Activated naive CD8-positive, alpha-beta T cell treated with anti-CD3 and anti-CD28 coated beads, Interleukin-2, amount 50 U/mL, for 16 hours (primary cell): Measurements from ENCODE around the gene MED23.

Experiments used
- DNase-seq: peaks from one replicate; pipeline ENCODE4 v3.0.0-alpha.2; 2020; ENCODE audit warnings: low read depth, low spot score

Gene MED23

DNA sequence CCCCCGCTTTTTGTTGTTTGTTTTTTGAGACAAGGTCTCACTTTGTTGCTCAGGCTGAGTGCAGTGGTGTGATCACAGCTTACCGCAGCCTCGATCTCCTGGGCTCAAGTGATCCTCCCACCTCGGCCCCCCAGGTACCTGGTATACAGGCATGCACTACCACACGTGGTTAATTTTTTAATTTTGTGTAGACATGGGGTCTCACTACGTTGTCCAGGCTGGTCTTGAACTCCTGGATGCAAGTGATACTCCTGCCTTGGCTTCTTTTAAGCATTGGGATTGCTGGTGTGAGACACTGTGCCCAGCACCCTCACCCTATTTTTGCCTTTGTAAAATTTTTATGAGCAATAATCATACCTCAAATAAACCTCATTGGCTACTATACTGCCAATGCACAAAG, 14.5 kb upstream of the MED23 start:
- no peak for DNase-seq

GRCh38 chr6:131641554-131641953, 13.5 kb upstream of the MED23 start:
- no peak for DNase-seq

DNA sequence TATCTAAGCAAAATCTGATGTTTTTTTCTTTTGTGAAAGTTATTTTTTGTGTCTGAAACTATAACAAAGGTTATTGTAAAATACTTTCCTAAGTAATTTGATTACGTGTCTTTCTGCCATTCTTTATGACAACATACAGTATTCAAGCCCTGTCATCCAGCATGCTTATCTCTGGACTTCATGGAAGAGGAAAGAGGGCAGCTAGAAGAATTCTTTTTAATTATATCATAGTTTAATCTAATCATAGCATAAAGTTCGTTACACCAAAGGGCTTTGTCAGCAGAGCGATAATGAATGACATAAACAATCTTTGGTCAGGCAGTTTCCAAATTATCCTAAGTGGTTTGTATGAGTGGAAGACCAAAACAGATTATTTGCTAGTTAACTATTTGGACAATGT, 12.5 kb upstream of the MED23 start:
- no peak for DNase-seq

- DNase-seq: no peak
Measured at GRCh38 chr6:131640100-131640499, 12.1 kb upstream of the MED23 start.

DNA sequence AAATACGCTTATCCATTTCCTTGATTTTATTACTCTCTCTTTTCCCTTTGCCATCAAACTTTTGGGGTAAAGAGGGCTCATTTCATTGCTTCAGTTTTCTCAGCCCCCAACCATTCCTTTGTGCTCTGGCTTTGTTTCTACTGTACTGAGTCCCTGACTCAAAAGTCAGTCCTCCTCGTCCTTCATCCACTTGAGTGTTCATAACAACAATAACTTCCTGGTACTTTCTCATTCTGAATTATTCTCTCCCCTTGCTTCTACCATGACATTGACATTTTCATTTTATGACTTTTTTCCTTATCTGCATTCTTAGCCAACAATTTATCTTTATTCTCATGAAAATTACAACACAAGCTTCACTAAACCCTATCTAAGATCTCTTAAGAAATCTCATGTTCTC, 10.0 kb upstream of the MED23 start:
- no peak for DNase-seq

DNA sequence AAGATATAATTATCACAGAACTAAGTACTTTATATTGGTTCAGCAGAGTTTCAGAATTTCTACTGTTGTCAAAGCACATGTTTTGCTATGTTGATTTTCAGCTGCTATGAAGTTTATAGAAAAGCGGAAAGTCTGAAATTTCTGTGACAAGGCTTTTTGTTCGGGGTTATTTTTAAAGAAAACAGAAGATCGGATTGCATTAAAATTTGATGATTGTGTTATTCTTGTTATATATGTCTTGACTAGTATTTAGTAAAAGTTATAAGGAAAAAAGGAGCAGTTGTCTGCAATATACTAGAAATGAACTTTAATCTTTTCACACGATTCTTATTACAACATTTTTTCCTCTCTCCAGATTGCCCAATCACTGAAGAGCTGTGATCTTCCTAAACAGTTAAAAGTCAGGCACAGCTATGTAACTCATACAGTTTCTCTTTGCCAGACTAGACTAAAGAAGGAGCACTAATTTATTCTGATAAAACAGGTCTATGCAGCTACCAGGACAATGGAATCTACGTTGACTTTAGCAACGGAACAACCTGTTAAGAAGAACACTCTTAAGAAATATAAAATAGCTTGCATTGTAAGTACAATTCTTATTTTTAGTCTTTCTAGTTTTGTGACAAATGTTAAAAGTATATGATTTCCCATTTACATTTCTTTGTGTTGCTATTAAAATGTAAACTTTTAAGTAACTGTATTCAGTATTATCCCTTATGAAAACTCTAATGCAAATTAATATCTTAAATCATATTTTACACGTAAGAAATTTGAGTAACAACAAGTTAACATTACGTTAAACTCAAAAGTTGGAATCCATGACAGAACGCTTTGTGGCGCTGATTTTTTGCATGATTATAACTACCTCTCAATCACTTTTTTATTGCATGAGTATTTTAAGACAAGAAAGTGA, 9.1 kb upstream of the MED23 start, which contains the start of gene ENPP3:
ENPP3 (plus strand) TSS at position 423 of the 913 bp plus-strand sequence; CDS start at position 506, 83 bp downstream.
- no peak for DNase-seq

DNA sequence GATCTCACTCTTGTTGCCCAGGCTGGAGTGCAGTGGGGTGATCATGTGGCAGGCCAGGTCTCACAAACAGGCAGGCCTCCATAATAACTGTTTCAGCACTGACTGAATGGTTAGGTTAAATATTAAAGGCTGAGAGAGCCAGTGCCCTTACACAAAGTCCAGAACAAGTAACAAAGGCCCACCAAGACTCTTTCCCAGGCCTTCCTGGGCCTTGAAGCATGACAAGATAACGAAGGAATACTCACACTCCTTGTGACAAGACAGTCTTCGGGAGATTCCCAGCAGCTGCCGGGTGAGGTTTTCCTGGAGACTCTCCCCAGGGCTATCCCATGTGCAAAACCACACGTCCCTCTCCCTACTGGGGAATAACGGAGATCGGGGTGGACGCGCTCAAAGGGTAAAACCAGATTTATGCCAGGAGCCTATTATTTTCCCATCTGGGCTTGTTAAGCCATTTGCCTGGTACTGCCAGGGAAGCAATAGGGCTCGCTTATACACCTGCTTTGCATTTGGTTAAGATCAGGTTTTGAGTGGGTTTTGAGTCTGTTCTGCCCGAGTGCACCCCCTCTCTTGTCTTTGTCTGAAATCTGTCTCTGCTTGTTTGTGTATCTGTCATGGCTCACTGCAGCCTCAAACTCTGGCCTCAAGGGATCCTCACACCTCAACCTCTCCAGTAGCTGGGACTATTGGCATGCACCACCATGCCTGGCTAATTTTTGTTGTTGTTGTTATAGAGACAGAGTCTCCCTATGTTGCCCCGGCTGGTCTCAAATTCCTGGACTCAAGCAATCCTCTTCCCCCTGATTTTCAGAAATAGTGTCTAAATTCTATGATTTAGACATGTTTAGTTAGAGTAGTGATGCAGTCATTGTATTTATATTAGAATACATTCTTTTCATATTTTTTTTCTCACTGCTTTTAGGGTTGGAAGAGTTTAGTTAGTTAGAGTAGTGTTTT, 7.6 kb upstream of the MED23 start:
- no peak for DNase-seq

DNA sequence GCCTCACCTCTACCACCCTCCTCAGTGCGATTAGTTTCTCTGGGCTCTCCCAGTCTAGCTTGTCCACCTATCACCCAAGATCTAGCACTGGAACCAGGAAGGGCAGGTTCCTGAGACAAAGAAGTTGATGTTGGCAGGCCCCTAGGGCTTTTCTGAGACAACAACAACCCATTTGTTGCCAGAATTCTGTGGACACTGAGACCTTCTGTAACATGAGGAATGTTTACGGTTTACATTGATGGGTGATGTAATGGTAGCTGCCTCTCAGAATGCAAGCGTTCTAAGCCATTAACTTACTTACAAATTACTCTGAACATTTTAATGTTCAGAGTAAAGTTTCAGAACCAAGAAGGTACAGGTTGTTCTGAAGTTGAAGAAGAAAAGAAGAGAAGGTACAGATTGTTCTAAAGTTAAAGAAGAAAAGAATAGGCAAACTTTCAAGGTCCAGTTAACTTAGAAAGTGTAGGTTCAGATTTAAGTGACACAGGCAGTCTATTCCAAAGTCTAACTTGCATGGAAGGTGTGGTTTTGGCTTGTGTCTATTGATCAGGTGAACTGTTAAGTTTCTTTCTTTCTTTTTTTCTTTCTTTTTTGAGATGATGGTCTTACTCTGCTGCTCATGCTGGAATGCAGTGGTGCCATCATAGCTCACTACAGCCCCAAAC, 3.7 kb upstream of the MED23 start:
- DNase-seq: no peak

DNA sequence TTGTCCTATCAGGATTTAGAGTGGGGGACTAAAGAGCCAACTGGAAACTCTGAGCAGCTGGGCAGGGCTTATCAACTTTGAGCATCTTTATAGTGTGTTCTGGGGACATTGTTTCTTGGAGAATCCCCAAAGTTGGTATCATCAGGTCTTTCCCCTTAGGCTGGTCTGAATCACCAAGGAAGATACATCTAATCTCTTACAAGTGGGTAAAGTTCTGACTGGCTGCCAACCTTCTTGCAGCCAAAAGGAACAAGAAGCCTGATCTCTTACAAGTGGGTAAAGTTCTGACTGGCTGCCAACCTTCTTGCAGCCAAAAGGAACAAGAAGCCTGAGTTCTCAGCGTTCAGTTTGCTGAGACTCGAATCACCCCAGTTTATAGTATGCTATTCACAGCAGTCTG, 1.6 kb upstream of the MED23 start:
- DNase-seq: no peak

DNA sequence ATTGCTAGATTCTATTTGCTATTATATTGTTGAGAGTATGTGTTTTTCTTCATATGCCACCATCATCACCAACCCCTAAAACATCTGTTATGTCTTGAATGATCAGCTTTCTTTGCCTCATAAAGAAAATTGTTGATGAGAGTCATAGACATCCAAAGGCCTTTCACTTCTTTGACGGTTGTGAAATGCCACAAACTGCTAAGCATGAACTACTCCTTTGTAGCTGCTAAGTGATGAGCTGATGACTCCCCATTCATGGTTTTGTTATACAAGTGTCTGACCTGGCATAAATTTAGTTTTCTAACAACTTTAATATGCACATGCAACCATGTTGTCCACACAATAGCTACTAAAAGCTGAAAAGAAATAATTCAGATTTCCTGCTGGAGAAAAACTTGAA, 684 bp upstream of the MED23 start:
- DNase-seq: no peak

- DNase-seq: no peak
Measured at GRCh38 chr6:131615275-131615674, 12.8 kb downstream of the MED23 start.

DNA sequence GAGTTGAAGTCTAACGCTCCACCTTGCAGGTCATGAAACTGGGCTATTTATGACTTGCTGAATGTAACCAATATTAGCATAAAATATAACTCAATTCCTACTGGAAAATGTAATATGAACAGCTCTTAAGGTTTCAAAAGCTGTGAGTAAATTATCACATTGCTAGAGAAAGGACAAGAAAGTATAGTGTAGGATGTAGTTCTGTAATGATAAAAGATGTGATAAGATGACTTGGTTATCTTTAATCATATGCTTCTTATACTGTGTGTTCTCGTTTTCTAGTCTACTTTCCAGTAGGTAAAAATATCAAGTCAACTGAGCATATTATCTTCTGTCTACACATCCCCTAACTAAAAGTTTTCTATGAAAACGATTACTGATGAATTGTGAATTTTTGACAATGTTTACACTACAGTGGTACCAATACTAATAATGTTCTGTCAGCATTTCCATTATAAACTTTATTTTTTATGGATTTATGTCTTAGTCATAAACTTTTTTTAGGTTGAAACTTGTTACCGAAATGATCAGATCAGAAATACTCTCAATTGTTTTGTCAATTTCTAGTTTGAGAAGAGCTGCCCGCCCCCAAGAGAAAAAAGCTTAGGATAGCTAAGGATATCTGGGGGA, 14.6 kb downstream of the MED23 start:
- no peak for DNase-seq

DNA sequence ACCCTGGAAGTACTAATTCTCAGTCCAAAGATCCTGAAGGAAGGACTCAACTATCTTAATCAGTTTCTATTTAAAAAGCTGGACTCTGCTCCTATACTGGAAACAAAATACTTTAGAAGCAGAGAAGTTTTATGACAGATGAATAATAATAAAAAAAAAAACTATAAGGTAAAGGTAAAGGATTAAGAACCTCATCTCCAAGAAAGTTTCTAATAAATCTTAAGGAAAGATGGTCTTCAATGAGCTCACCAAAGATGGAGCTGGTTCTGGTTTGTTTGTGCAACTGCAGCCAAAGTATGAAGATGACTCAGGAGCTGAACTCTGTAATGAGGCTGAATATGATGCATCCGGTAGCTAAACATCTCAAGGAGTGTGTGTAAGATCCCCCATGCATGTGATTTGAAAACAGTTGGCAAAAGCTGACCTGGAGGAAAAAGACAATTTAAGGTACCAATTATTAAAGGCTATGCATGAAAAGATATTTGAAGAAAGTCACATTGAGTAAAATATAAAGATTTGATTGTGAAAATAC, 25.2 kb downstream of the MED23 start:
- DNase-seq: no peak

DNA sequence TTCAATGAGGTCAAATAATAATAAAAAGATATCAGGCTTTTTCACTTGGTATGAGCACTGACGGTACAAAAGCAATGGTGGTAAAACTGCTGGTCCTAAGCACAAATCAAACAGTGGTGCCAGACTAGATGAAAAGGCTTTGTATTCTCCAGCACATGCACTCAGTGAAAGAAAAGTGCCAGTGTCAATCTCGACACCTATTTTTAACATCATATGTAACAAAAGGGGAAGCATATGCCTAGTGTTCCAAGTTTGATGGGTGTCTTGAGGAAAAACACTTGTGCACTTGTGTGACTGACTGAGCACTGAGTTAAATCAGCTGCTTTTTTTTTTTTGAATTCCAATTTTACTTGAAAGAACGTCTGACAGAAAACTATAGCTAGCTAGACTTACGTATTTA, 27.3 kb downstream of the MED23 start:
- no peak for DNase-seq

- no peak for DNase-seq
Measured at GRCh38 chr6:131597446-131597845, 30.6 kb downstream of the MED23 start.

DNA sequence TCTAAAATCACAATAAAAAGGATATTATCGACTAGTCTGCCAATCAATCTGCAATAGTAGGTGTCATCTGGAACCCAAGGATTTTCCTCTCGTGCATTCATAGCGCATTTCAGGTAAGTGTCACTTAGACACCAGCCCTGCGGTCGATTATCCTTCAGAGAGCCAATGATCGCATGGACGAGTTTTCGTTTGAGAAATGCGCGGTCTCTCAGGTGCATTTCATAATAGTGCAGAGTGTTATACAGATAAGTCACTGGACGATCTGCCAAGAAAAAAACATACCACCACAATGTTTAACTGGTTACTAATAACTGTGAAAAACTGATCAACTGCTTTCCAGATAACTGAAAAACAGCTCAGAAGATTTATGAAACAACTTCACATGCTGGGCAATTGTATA, 34.0 kb downstream of the MED23 start:
- no peak for DNase-seq

DNA sequence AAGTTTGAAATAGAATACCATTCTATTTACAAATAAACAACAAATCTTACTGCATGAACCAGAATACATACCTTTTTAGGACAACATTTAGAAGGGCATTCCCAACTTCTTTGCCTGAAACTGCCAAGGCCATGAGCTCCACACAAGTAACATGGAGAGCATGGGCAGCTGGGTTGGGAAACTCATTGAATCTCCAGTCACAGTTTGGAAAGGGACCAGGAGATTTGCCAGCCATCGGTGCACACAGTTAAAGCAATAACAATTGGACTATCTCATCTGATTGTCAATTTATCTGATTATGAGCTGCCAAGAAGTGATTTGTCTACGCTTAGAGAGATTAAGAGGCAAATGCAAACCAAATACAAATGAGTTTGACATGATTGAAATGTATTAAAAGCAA, 35.1 kb downstream of the MED23 start:
- no peak for DNase-seq

- no peak for DNase-seq
Measured at GRCh38 chr6:131588643-131589042, 39.4 kb downstream of the MED23 start.

DNA sequence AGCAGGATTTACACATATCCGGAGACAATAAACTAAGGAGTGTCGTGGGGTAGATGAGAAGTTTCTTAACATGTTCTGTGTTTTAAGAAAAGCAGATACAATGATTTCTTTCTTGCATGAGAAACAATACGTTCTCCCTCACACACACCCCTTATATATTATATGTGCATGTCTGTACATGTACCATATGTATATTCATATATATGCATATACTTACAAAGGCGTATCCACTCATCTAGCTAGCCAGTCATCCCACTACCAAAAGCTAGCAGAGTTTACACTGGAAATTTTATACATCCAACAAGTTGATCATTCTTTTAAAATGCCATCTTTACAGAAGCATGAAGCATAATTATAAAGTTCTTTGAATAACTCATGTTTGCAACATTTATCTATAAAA, 40.1 kb downstream of the MED23 start:
- DNase-seq: no peak

- DNase-seq: no peak
Measured at GRCh38 chr6:131586543-131586942, 41.5 kb downstream of the MED23 start.

GRCh38 chr6:131581523-131581922, 46.5 kb downstream of the MED23 start:
- DNase-seq: no peak
